ENCODE measurements around the gene CA14. TPM values are rescaled to one million over a fixed set of nuclear protein-coding genes. Genes with fewer than 3 reads are reported as not detected.
A peak's percentile ranks its signal among the peaks of the same experiment; 100 is the strongest.
"Not testable (repeated sequence)": the region's sequence is repeated elsewhere in the genome, so short reads cannot be mapped to it uniquely, and the experiment has no call there.

Gene CA14
- total RNA-seq, 1 experiment from 2014 or later: not detected

DNA sequence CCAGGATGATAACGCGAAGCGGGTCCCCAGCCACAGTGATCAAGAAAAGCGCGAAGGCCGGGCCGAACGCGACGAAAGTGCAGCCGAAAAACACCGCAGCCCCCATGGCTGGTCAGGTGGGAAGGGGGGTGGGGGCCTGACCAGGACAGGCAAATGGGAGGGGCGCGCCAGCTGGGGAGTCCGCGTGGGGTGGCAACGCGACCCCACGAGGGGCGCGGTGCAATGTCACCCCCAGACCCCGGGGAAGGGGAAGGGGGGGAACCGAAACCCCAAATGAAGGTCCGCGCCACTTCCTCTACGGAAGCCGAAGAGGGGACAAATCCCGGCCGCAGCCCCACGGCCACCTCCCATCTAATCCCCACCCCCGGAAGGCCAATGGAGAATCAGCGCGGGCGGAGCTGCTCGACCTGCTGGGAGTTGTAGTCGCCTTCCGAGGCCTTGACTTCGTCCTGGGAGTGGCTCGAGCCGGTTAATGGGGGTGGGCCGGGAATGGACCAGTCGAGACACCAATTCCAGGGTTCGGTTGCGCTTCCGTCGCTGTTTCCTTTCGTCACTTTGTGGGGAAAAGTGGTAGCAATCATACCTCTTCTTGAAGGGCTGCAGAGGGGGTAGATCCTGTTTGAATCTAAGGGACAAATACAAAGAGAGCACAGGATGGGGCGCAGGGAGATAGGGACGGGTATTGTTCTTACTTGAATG lies 11.3 kb downstream of the CA14 start, which contains the start of gene APH1A:
TSS of gene APH1A (minus strand) at position 312 of the 699 bp plus-strand sequence. CDS start at position 106, 206 bp downstream.
- peak; percentile 89 for DNase-seq (ENCODE audit: low read depth)
- in situ Hi-C loops (cut with HindIII; ENCODE audit: low pct_unique_long_range_greater_than_20kb, low sequenced_read_pairs): no loop called here

GRCh38 chr1:150269451-150269850 lies 11.9 kb downstream of the CA14 start:
- DNase-seq (ENCODE audit: low read depth): no peak
- in situ Hi-C loops (cut with HindIII; ENCODE audit: low pct_unique_long_range_greater_than_20kb, low sequenced_read_pairs): no loop called here

DNA sequence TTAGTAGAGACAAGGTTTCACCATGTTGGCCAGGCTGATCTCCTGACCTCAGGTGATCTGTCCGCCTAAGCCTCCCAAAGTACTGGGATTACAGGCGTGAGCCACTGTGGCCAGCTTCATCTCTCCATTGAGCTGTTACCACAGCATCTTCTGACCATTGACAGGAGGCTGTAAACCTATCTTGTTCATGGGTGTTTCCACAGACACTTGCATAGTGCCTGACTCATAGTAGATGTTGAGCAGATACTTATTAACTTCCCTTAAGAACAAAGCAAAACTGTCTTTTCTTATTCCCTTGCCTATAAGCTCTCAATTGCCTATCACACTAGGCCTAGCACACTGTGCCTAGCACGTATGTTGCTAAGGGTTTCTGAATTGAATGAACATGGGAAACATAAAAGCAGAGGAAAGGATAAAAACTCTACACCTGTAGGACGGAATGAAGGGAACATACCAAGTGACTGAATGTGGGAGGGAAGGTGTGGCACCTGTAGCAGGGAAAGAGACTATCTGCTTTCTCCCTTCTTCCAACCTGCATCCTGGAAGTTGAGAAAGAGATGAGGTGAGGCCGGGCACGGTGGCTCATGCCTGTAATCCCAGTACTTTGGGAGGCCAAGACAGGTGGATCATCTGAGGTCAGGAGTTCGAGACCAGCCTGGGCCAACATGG lies 13.9 kb downstream of the CA14 start:
- peak; percentile 33 for DNase-seq (ENCODE audit: low read depth)
- in situ Hi-C loops (cut with HindIII; ENCODE audit: low pct_unique_long_range_greater_than_20kb, low sequenced_read_pairs): no loop called here

- DNase-seq (ENCODE audit: low read depth): no peak
- in situ Hi-C loops (cut with HindIII; ENCODE audit: low pct_unique_long_range_greater_than_20kb, low sequenced_read_pairs): no loop called here
Measured at GRCh38 chr1:150273311-150273710, 15.7 kb downstream of the CA14 start.

GRCh38 chr1:150280138-150280707 lies 22.6 kb downstream of the CA14 start:
- no peak for DNase-seq (ENCODE audit: low read depth)

DNA sequence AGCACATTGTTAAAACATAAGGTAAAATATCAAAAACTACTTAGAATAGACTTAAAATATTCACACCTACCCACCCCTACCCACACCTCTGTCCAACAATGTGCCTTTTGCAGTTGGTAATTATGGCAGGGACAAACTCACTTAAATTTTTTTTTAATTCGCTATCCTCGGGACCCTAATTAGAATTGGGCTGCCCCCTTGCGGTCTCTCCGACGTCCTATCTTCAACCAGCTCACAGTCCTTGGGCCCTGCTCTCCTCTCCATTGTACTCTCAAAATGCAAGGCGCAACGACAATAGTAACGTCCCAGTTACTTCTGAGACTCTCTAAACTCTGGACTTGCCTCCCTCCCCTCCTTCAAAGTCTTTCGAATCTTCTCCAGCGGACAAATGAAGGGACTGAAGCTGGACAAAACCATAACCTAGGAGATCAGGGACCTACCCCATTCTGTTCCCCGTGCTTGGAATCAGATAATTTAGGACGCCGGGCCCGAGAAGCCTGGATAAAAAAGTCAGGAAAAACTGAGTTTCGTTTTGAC lies 23.7 kb downstream of the CA14 start:
- in situ Hi-C loops (cut with HindIII; ENCODE audit: low pct_unique_long_range_greater_than_20kb, low sequenced_read_pairs): no loop called here

More at GRCh38 chr1:150280138-150280707, 22.6 kb downstream of the CA14 start:
- in situ Hi-C loops (cut with HindIII; ENCODE audit: low pct_unique_long_range_greater_than_20kb, low sequenced_read_pairs): no loop called here

DNA sequence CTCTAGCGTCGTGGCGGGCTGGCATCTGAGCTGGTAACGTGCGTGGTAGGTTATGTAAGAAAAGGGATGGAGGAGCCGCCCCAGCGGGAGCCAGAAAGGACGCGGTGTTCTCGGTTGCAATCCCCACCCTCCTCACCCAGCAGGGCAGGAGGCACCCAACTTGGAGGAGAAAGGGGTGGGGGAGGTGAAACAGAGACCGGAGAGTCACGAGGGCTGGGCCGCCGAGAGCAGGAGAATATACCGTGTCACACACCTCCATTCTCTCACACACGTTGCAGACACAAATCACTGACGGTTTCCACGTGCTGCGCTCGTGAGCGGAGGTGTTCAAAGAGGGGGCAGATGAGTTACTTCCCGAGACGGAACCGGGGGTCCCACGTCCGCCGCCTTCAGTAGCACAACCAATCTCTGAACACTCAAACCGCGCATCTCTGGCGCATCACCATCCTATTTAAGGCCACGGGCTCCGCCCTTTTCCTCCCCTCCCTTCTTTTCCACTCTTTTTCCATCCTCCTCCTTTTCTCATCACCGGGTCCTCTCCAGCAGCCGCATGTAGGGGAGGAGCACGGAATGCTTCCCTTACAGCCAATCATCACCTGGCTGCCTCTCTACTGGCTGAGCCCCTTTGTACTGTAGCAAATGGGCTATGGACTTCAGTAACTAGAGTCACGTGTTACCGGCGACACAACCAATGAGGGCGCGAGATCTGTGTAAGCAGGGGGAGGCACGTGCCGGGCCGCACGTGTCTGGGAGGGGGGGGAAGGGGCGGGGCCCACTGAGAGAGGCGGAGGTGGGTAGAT lies 24.4 kb downstream of the CA14 start, which contains the start of gene CIART:
TSS of gene CIART (plus strand) at position 797 of the 800 bp plus-strand sequence. CDS start 714 bp downstream, outside the sequence.
- DNase-seq (ENCODE audit: low read depth): peak; percentile 100
- in situ Hi-C loops (cut with HindIII; ENCODE audit: low pct_unique_long_range_greater_than_20kb, low sequenced_read_pairs): no loop called here

More for the DNA sequence above, 23.7 kb downstream of the CA14 start:
- DNase-seq (ENCODE audit: low read depth): peak; percentile 70

GRCh38 chr1:150282558-150282958 lies 25.0 kb downstream of the CA14 start:
- in situ Hi-C loops (cut with HindIII; ENCODE audit: low pct_unique_long_range_greater_than_20kb, low sequenced_read_pairs): no loop called here
- DNase-seq (ENCODE audit: low read depth): no peak

DNA sequence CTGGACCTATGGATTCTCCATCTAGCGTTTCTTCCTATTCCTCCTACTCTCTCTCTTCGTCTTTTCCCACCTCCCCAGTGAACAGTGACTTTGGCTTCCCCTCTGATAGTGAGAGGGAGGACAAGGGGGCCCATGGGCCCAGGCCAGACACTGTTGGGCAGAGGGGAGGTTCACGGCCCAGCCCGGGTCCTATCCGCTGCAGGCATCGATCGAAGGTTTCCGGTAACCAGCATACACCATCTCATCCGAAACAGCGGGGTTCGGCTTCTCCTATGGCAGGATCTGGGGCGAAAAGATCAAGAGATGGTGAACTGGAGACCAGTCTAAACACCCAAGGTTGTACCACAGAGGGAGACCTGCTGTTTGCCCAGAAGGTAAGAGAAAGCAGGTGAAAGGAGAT lies 25.7 kb downstream of the CA14 start:
- no peak for DNase-seq (ENCODE audit: low read depth)
- in situ Hi-C loops (cut with HindIII; ENCODE audit: low pct_unique_long_range_greater_than_20kb, low sequenced_read_pairs): no loop called here

DNA sequence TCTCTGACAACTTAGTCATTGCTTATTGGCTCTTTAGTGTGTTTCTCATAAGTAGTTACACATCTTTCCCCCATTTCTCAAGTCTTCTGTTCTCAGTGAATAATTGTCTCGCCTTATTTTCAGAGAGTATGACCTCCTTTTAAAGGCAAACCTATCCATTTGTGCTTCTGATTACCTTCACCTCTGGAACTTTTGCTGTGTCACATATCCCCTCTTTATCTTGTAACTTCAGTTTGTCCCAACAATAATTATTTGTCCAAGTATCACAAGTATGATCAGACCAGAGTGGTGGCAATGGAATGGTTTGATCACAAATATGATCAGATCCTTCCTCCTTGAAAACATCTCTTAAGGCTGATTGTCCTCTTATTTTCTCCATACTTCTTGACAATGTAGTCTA lies 30.8 kb downstream of the CA14 start:
- in situ Hi-C loops (cut with HindIII; ENCODE audit: low pct_unique_long_range_greater_than_20kb, low sequenced_read_pairs): no loop called here

DNA sequence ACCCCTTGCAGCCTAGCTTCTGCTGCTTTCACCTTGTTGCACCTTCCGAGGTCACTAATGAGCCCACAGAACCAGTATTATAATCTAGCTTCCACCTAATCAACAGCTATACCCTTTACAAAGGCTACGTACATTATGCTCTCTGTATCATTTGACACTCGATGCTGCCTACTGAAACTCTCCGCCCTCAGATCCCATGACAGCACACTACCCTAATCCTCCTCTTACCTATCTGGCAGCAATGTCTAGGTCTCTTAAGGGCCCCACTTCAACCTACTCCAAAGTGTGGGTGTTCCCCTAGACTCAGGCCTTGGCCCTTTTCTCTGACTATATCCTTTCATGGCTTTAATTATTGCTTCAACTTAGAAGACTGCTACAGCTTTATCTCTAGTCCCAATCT lies 31.2 kb downstream of the CA14 start:
- in situ Hi-C loops (cut with HindIII; ENCODE audit: low pct_unique_long_range_greater_than_20kb, low sequenced_read_pairs): no loop called here
- no peak for DNase-seq (ENCODE audit: low read depth)

More for the DNA sequence above, 30.8 kb downstream of the CA14 start:
- no peak for DNase-seq (ENCODE audit: low read depth)

DNA sequence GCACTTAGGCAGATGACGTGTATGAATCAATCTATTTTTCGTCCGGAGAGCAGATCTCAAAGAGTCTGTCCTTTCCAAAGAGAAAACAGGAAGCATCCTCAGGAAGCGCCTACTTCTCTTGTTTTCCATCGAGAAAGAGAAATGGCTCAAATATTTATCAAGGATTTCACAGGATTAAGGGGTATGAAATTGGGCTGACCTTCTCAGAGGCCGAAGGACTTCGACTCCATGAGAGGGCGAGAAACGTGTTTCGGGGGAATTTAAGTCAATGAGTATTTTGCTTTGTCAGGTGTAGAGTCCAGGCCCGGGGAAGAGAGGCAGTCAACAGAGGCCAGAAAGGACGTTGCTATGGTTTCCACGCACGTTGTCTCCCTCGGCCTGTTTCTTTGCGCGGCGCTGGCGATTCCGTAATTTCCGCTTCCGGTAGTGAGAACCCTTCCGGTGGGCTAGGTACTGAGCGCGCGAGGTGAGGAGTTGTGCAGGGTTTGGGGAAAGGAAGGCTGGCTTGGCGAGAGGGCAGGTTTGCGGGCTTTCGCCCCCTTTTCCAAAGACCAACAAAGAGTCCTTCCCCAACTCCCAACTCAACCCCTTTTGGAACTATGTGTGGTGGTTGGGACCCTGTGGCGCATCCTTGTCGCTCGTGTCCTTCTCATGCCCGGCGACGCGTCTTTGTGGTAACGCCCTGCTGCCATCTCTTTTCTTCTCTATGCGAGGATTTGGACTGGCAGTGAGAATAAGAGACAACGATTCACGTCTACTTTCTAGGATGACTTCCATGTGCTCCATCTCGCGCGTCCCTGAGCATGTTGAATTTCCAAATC lies 36.1 kb downstream of the CA14 start, which contains the start of gene MRPS21:
TSS of gene MRPS21 (plus strand) at position 429 of the 821 bp plus-strand sequence. CDS start 506 bp downstream, outside the sequence.
- DNase-seq (ENCODE audit: low read depth): peak; percentile 89
- in situ Hi-C loops (cut with HindIII; ENCODE audit: low pct_unique_long_range_greater_than_20kb, low sequenced_read_pairs): no loop called here

GRCh38 chr1:150295476-150295875 lies 37.9 kb downstream of the CA14 start:
- in situ Hi-C loops (cut with HindIII; ENCODE audit: low pct_unique_long_range_greater_than_20kb, low sequenced_read_pairs): no loop called here
- DNase-seq (ENCODE audit: low read depth): no peak

DNA sequence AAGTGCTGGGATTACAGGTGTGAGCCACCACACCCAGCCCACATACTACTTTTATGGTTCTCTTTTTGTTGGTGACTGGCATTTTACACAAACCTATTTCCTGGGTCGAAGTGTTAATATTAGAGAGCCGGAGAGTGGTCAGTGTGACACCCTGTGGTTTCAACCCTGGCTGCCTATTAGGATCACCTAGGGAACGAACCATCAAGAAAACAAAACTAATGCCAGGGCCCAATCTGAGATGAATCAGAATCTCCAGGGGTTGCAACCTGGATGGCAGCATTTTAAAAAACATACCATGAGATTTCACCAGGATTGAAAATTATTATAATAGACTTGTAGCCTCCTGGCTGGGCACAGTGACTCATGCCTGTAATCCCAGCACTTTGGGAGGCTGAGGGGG lies 42.1 kb downstream of the CA14 start:
- in situ Hi-C loops (cut with HindIII; ENCODE audit: low pct_unique_long_range_greater_than_20kb, low sequenced_read_pairs): no loop called here
- DNase-seq (ENCODE audit: low read depth): peak; percentile 41

- no peak for DNase-seq (ENCODE audit: low read depth)
- in situ Hi-C loops (cut with HindIII; ENCODE audit: low pct_unique_long_range_greater_than_20kb, low sequenced_read_pairs): no loop called here
Measured at GRCh38 chr1:150302338-150302737, 44.8 kb downstream of the CA14 start.

GRCh38 chr1:150302902-150303301 lies 45.3 kb downstream of the CA14 start:
- in situ Hi-C loops (cut with HindIII; ENCODE audit: low pct_unique_long_range_greater_than_20kb, low sequenced_read_pairs): no loop called here
- DNase-seq (ENCODE audit: low read depth): no peak

DNA sequence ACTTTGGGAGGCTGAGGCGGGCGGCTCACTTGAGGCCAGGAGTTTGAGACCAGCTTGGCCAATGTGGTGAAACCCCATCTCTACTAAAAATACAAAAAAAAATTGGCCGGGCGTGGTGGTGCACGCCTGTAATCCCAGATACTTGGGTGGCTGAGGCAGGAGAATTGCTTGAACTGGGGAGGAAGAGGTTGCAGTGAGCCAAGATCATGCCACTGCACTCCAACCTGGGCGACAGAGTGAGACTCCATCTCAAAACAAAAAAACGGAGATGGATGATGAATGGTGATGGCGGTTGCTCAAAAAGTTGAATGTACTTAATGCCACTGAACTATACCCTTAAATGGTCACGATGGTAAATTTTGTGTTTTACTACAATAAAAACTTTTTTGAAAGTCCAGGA lies 51.0 kb downstream of the CA14 start:
- in situ Hi-C loops (cut with HindIII; ENCODE audit: low pct_unique_long_range_greater_than_20kb, low sequenced_read_pairs); DNase-seq (ENCODE audit: low read depth): not testable (repeated sequence)

Data from Caki2 (cell line).